ENCODE measurements around the gene IFT81.
"Not testable (repeated sequence)": the region's sequence is repeated elsewhere in the genome, so short reads cannot be mapped to it uniquely, and the experiment has no call there.

Gene IFT81

GRCh38 chr12:110201995-110202394 is 77.8 kb downstream of the IFT81 start:
- no peak for DNase-seq

- no peak for DNase-seq
Measured at GRCh38 chr12:110203546-110203945, 79.4 kb downstream of the IFT81 start.

GRCh38 chr12:110205931-110206330 is 81.8 kb downstream of the IFT81 start:
- DNase-seq = no peak

GRCh38 chr12:110211639-110212536 is 87.7 kb downstream of the IFT81 start:
- DNase-seq = peak; percentile 95

- DNase-seq = no peak
Measured at GRCh38 chr12:110217996-110218674, 94.0 kb downstream of the IFT81 start.

- no peak for DNase-seq
Measured at GRCh38 chr12:110222027-110222426, 97.9 kb downstream of the IFT81 start.

- no peak for DNase-seq
Measured at GRCh38 chr12:110222433-110222832, 98.3 kb downstream of the IFT81 start.

- DNase-seq = peak; percentile 24
Measured at GRCh38 chr12:110223777-110224378, 99.7 kb downstream of the IFT81 start.

GRCh38 chr12:110224379-110225304 is 100.5 kb downstream of the IFT81 start:
- DNase-seq = peak; percentile 75

GRCh38 chr12:110227138-110227537 is 103.0 kb downstream of the IFT81 start:
- DNase-seq = no peak

- DNase-seq = not testable (repeated sequence)
Measured at GRCh38 chr12:110228348-110228747, 104.2 kb downstream of the IFT81 start.

- no peak for DNase-seq
Measured at GRCh38 chr12:110228756-110229155, 104.6 kb downstream of the IFT81 start.

- DNase-seq = no peak
Measured at GRCh38 chr12:110229409-110229808, 105.3 kb downstream of the IFT81 start.

- DNase-seq = no peak
Measured at GRCh38 chr12:110230655-110231054, 106.5 kb downstream of the IFT81 start.

- DNase-seq = no peak
Measured at GRCh38 chr12:110233212-110233903, 109.2 kb downstream of the IFT81 start.

GRCh38 chr12:110234331-110234751 is 110.2 kb downstream of the IFT81 start:
- DNase-seq = no peak

- DNase-seq = no peak
Measured at GRCh38 chr12:110234755-110235154, 110.6 kb downstream of the IFT81 start.

- no peak for DNase-seq
Measured at GRCh38 chr12:110235383-110235782, 111.2 kb downstream of the IFT81 start.

GRCh38 chr12:110243227-110243626 is 119.1 kb downstream of the IFT81 start:
- no peak for DNase-seq

GRCh38 chr12:110244372-110244771 is 120.2 kb downstream of the IFT81 start:
- no peak for DNase-seq

- DNase-seq = no peak
Measured at GRCh38 chr12:110244829-110245228, 120.7 kb downstream of the IFT81 start.

GRCh38 chr12:110245369-110245772 is 121.2 kb downstream of the IFT81 start:
- DNase-seq = peak; percentile 4
